ENCODE results near the gene KIF15. TPM values are rescaled to one million over a fixed set of nuclear protein-coding genes. Genes with fewer than 3 reads are reported as not detected.

The KIF15 gene
- total and polyA plus RNA-seq, 2 experiments from 2014 or later, result 2.7 to 6.4 TPM

GRCh38 chr3:44892689-44893088, 131.1 kb downstream of the KIF15 start:
- no peak overlapping the region for H3K27ac ChIP-seq
- H3K4me1 ChIP-seq (ENCODE audit: low read depth), result no peaks in the 10 kb centered on the region
- no peaks in the 10 kb centered on the region for H3K9me3 ChIP-seq (ENCODE audit: low read depth)
- no peaks in the 10 kb centered on the region for H3K27me3 ChIP-seq
- TF ChIP-seq CTCF (IDR thresholded peaks at IDR 0.05; ENCODE audit: low read depth, low read length), result no peak
- no peak overlapping the region for H3K4me3 ChIP-seq
- peak in 1 of 2 donors; percentile 43 for DNase-seq (ENCODE audit: low read depth in 1 of 2, low spot score in 1 of 2)
- no peaks in the 10 kb centered on the region for H3K36me3 ChIP-seq

- peak in 1 of 2 donors; percentile 71 for DNase-seq (ENCODE audit: low read depth in 1 of 2, low spot score in 1 of 2)
- Histone ChIP-seq H3K36me3 (no peaks in the 10 kb centered on the region), H3K4me1 (ENCODE audit: low read depth) (no peaks in the 10 kb centered on the region), H3K27me3 (no peaks in the 10 kb centered on the region), H3K9me3 (ENCODE audit: low read depth) (no peaks in the 10 kb centered on the region), H3K27ac (no peak overlapping the region), H3K4me3 (no peak overlapping the region)
- TF ChIP-seq CTCF (IDR thresholded peaks at IDR 0.05; ENCODE audit: low read depth, low read length), result no peak
Measured at GRCh38 chr3:44893097-44893496, 131.5 kb downstream of the KIF15 start.

GRCh38 chr3:44894485-44894884, 132.9 kb downstream of the KIF15 start:
- no peaks in the 10 kb centered on the region for H3K27me3 ChIP-seq
- no peak overlapping the region for H3K27ac ChIP-seq
- no peaks in the 10 kb centered on the region for H3K36me3 ChIP-seq
- peaks cover 3% of the 10 kb centered on the region for H3K4me1 ChIP-seq (ENCODE audit: low read depth)
- H3K9me3 ChIP-seq (ENCODE audit: low read depth), result no peaks in the 10 kb centered on the region
- no peak for TF ChIP-seq CTCF (IDR thresholded peaks at IDR 0.05; ENCODE audit: low read depth, low read length)
- no peak overlapping the region for H3K4me3 ChIP-seq
- peak in 1 of 2 donors; percentile 47 for DNase-seq (ENCODE audit: low read depth in 1 of 2, low spot score in 1 of 2)

GRCh38 chr3:44896440-44896839, 134.8 kb downstream of the KIF15 start:
- H3K27ac ChIP-seq, result no peak overlapping the region
- no peaks in the 10 kb centered on the region for H3K36me3 ChIP-seq
- peaks cover 16% of the 10 kb centered on the region for H3K4me1 ChIP-seq (ENCODE audit: low read depth)
- DNase-seq (ENCODE audit: low read depth in 1 of 2, low spot score in 1 of 2), result no peak
- H3K27me3 ChIP-seq, result no peaks in the 10 kb centered on the region
- no peak overlapping the region for H3K4me3 ChIP-seq
- H3K9me3 ChIP-seq (ENCODE audit: low read depth), result no peaks in the 10 kb centered on the region
- no peak for TF ChIP-seq CTCF (IDR thresholded peaks at IDR 0.05; ENCODE audit: low read depth, low read length)

GRCh38 chr3:44899683-44900367, 138.2 kb downstream of the KIF15 start:
- Histone ChIP-seq H3K27ac (no peak overlapping the region), H3K27me3 (no peaks in the 10 kb centered on the region), H3K9me3 (ENCODE audit: low read depth) (no peaks in the 10 kb centered on the region), H3K36me3 (no peaks in the 10 kb centered on the region), H3K4me3 (no peak overlapping the region), H3K4me1 (ENCODE audit: low read depth) (peaks cover 16% of the 10 kb centered on the region)
- DNase-seq (ENCODE audit: low read depth in 1 of 2, low spot score in 1 of 2), result peak in 1 of 2 donors; percentile 63
- TF ChIP-seq CTCF (IDR thresholded peaks at IDR 0.05; ENCODE audit: low read depth, low read length), result no peak
